NT2/D1 (cell line): ENCODE measurements around the gene RPS6KA2.

Experiments
- SUZ12 ChIP-seq: IDR thresholded peaks from 2 replicates; pipeline ENCODE4 v1.6.1; 2011; ENCODE audit not compliant: insufficient read length, insufficient read depth; ENCODE audit errors: extremely low read depth
- YY1 ChIP-seq: IDR thresholded peaks from 2 replicates; pipeline ENCODE4 v1.6.1; 2011; ENCODE audit not compliant: insufficient read length, insufficient read depth
- ZNF274 ChIP-seq: IDR thresholded peaks from 2 replicates; pipeline ENCODE4 v1.6.1; 2011; ENCODE audit warnings: mild to moderate bottlenecking, low read depth, low read length

GRCh38 chr6:166618866-166619761 lies 7.9 kb downstream of the RPS6KA2 start:
- no peak for TF ChIP-seq YY1
- TF ChIP-seq ZNF274: no peak
- no peak for TF ChIP-seq SUZ12
